SK-N-SH (cell line): ENCODE results near the gene HUWE1.

Experiments used
- CTCF ChIP-seq: fragments of 200-600 bp; sonication (generic); IDR thresholded peaks from 2 replicates; pipeline ENCODE4 v1.6.1; 2017; ENCODE audit warnings: antibody characterized with exemption, mild to moderate bottlenecking, moderate library complexity
- EP300 ChIP-seq, 2 experiments: IDR thresholded peaks; 2 replicates each; pipeline versions ENCODE4 v1.4.0 to v1.6.1; 2012; ENCODE audit warnings: borderline replicate concordance in 1 of 2, low read depth in 1 of 2, low read length in 1 of 2
- FOXM1 ChIP-seq: IDR thresholded peaks from 2 replicates; pipeline ENCODE4 v1.4.0; 2012; ENCODE audit warnings: low read depth, mild to moderate bottlenecking
- PBX3 ChIP-seq: IDR thresholded peaks from 2 replicates; pipeline ENCODE4; 2012
- RFX5 ChIP-seq: IDR thresholded peaks from 2 replicates; pipeline ENCODE4 v1.6.1; 2012; ENCODE audit warnings: mild to moderate bottlenecking, improper control_type of control experiment, low read length
- TAF1 ChIP-seq: IDR thresholded peaks from 2 replicates; pipeline ENCODE4 v1.6.1; 2012; ENCODE audit warnings: low read depth, mild to moderate bottlenecking, low read length, moderate library complexity, borderline replicate concordance
- TCF12 ChIP-seq: IDR thresholded peaks from 2 replicates; pipeline ENCODE4 v1.4.0; 2012
- USF2 ChIP-seq: fragments of 150-350 bp; IDR thresholded peaks from 2 replicates; pipeline ENCODE4 v1.6.1; 2017; ENCODE audit warnings: antibody characterized with exemption, low read length, low read depth, borderline replicate concordance

- TF ChIP-seq EP300 (IDR thresholded peaks at IDR 0.05; ENCODE audit: borderline replicate concordance in 1 of 2, low read depth in 1 of 2, low read length in 1 of 2) (no peak), FOXM1 (no peak), USF2 (no peak), TAF1 (no peak), PBX3 (no peak), TCF12 (no peak), CTCF (no peak), RFX5 (no peak)
Measured at GRCh38 chrX:53550756-53551463, 135.6 kb downstream of the HUWE1 start.
